Aorta (tissue), 5 donors: ENCODE data around the gene B3GNT4. TPM values are rescaled to one million over a fixed set of nuclear protein-coding genes. Genes with fewer than 3 reads are reported as not detected.

Source experiments
- ATAC-seq: fragments of 200-7000 bp; cut with Tn5 transposase; one replicate; pipeline ENCODE4 v1.9.1; 2022; ENCODE audit warnings: moderate library complexity; ENCODE audit not compliant: low FRiP score
- DNase-seq, 2 donors: peaks; one replicate each; pipeline ENCODE4 v3.0.0-alpha.2; 2020
- H3K27ac ChIP-seq, 2 donors: one replicate each; pipeline ENCODE4 v1.5.1; 2013; ENCODE audit warnings: low read length in 2 of 2, mild to moderate bottlenecking in 2 of 2, moderate library complexity in 2 of 2, control low read depth in 1 of 2, inconsistent platforms in 1 of 2, low read depth in 1 of 2
- H3K27me3 ChIP-seq, 2 donors: one replicate each; pipeline ENCODE4 v1.6.1; 2013; ENCODE audit warnings: control low read depth in 1 of 2, low read length in 1 of 2, mild to moderate bottlenecking in 1 of 2, moderate library complexity in 1 of 2; ENCODE audit not compliant: insufficient read depth in 2 of 2, control insufficient read depth in 1 of 2
- H3K36me3 ChIP-seq, 2 donors: one replicate each; pipeline ENCODE4 v1.6.1; 2013; ENCODE audit warnings: control low read depth in 1 of 2, low read length in 1 of 2, mild to moderate bottlenecking in 1 of 2; ENCODE audit not compliant: insufficient read depth in 2 of 2, control insufficient read depth in 1 of 2
- H3K4me1 ChIP-seq, 2 donors: one replicate each; pipeline ENCODE4 v1.6.1; 2013; ENCODE audit warnings: low read length in 2 of 2, control low read depth in 1 of 2, mild to moderate bottlenecking in 1 of 2, moderate library complexity in 1 of 2; ENCODE audit not compliant: insufficient read depth in 2 of 2, control insufficient read depth in 1 of 2
- H3K4me3 ChIP-seq, 2 donors: one replicate each; pipeline ENCODE4 v1.5.1; 2013; ENCODE audit warnings: low read length in 2 of 2, control low read depth in 1 of 2, mild to moderate bottlenecking in 1 of 2
- H3K9me3 ChIP-seq: one replicate; pipeline ENCODE4 v1.6.1; 2013; ENCODE audit warnings: mild to moderate bottlenecking, low read length; ENCODE audit not compliant: control insufficient read depth
- WGBS, 2 donors: extraction: QIAGEN DNeasy Blood & Tissue Kit; methylation state at CpG; one replicate each; pipeline ENCODE4 v1.1.7; 2013; 5-methylcytosine and 5-hydroxymethylcytosine counted together
- intact Hi-C, 2 donors: fragments of 100-400 bp; cut with DNase I; formaldehyde crosslinking; loops; one replicate each; pipeline versions ENCODE4 v1.14.2 to v1.15.0; 2022
- long read RNA-seq, 2 donors: library from polyadenylated mRNA; unstranded; transcript quantifications; one replicate each; pipeline ENCODE4 v2.0.0, GENCODE V29; 2020 to 2021
- polyA plus RNA-seq, 2 donors: library from polyadenylated mRNA; stranded (reverse); fragments of 200-250 nt; gene quantifications; one replicate each; pipeline ENCODE4 v1.2.3, GENCODE V29; 2013
- total RNA-seq, 2 donors: library from RNA; stranded (reverse); fragmentation: NEBNext Ultra II Directional; extraction: Animal tissue kit (Norgen Biotek cat#: 25700); gene quantifications; one replicate each; pipeline ENCODE4 v1.2.1, GENCODE V29; 2021
- donor health status: healthy with polysubstance abuse.
- donor health status: Bipolar disorder and iron deficiency.
- donor health status: DM: no; HTN: no; CAD: no.
- donor health status: DM: no; HTN: no; CAD: no.
- donor health status: DM: yes; HTN: yes; CAD: no.

Gene B3GNT4
- total RNA-seq: not detected
- polyA plus RNA-seq: under 1 TPM in 1 of 2 donors, not detected in 1; 0.38 TPM
- long read RNA-seq, donor 1: 0 reads
- long read RNA-seq, donor 2: 0 reads

GRCh38 chr12:122203301-122204166 is at the start of gene B3GNT4:
Gene B3GNT4 (plus strand): TSS chr12:122203709. CDS start chr12:122204619, 910 bp downstream.
- intact Hi-C loops: no loop called here
- peak within 1 kb of the TSS; percentile 57 to 58 for H3K4me3 ChIP-seq
- peak; percentile 53 for ATAC-seq
- WGBS, 2 donors: 1% methylated on average over 84 to 104 of the region's 104 CpGs
- H3K4me1 ChIP-seq: no peaks in the 10 kb centered on the region
- H3K27ac ChIP-seq: no peak within 1 kb of the TSS
- DNase-seq: peak; percentile 63 to 88
- peaks cover 0 to 2% of the 10 kb centered on the region in 2 donors for H3K27me3 ChIP-seq
- peaks cover 0 to 3% of the 10 kb centered on the region in 2 donors for H3K36me3 ChIP-seq
- no peaks in the 10 kb centered on the region for H3K9me3 ChIP-seq

GRCh38 chr12:122155705-122156104 is 47.8 kb upstream of the B3GNT4 start:
- WGBS, 2 donors: 86 to 88% methylated on average over 10 of the region's 10 CpGs
- no peaks in the 10 kb centered on the region for H3K4me1 ChIP-seq
- no peaks in the 10 kb centered on the region for H3K9me3 ChIP-seq
- ATAC-seq (no peak), DNase-seq (no peak)
- intact Hi-C loops: no loop called here
- H3K27me3 ChIP-seq: no peaks in the 10 kb centered on the region
- no peak overlapping the region for H3K4me3 ChIP-seq
- H3K36me3 ChIP-seq: no peaks in the 10 kb centered on the region
- no peak overlapping the region for H3K27ac ChIP-seq

GRCh38 chr12:122158700-122159285 is 44.7 kb upstream of the B3GNT4 start:
- Histone ChIP-seq H3K36me3 (no peaks in the 10 kb centered on the region), H3K9me3 (no peaks in the 10 kb centered on the region), H3K27me3 (no peaks in the 10 kb centered on the region), H3K27ac (no peak overlapping the region), H3K4me3 (no peak overlapping the region), H3K4me1 (no peaks in the 10 kb centered on the region)
- intact Hi-C loops: no loop called here
- no peak for ATAC-seq
- 87 to 89% methylated on average over 7 of the region's 7 CpGs for WGBS, 2 donors
- DNase-seq: no peak

- Histone ChIP-seq H3K27ac (no peak overlapping the region), H3K27me3 (no peaks in the 10 kb centered on the region), H3K36me3 (no peaks in the 10 kb centered on the region), H3K4me1 (no peaks in the 10 kb centered on the region), H3K4me3 (no peak overlapping the region), H3K9me3 (no peaks in the 10 kb centered on the region)
- intact Hi-C loops: no loop called here
- DNase-seq (no peak), ATAC-seq (no peak)
- 73 to 74% methylated on average over 4 of the region's 4 CpGs for WGBS, 2 donors
Measured at GRCh38 chr12:122159882-122160281, 43.6 kb upstream of the B3GNT4 start.

GRCh38 chr12:122160761-122161160 is 42.7 kb upstream of the B3GNT4 start:
- Histone ChIP-seq H3K27ac (no peak overlapping the region), H3K36me3 (no peaks in the 10 kb centered on the region), H3K27me3 (no peaks in the 10 kb centered on the region), H3K9me3 (no peaks in the 10 kb centered on the region), H3K4me3 (no peak overlapping the region), H3K4me1 (no peaks in the 10 kb centered on the region)
- DNase-seq (no peak), ATAC-seq (no peak)
- 83 to 84% methylated on average over 11 of the region's 11 CpGs for WGBS, 2 donors
- intact Hi-C loops: no loop called here

GRCh38 chr12:122161682-122162081 is 41.8 kb upstream of the B3GNT4 start:
- intact Hi-C loops: no loop called here
- Histone ChIP-seq H3K36me3 (no peaks in the 10 kb centered on the region), H3K4me1 (no peaks in the 10 kb centered on the region), H3K9me3 (no peaks in the 10 kb centered on the region), H3K4me3 (no peak overlapping the region), H3K27me3 (no peaks in the 10 kb centered on the region), H3K27ac (no peak overlapping the region)
- ATAC-seq (no peak), DNase-seq (no peak)
- 81 to 82% methylated on average over 8 of the region's 8 CpGs for WGBS, 2 donors

GRCh38 chr12:122162976-122163375 is 40.5 kb upstream of the B3GNT4 start:
- intact Hi-C loops: no loop called here
- DNase-seq: no peak
- Histone ChIP-seq H3K9me3 (no peaks in the 10 kb centered on the region), H3K36me3 (no peaks in the 10 kb centered on the region), H3K27ac (no peak overlapping the region), H3K4me3 (no peak overlapping the region), H3K27me3 (no peaks in the 10 kb centered on the region), H3K4me1 (no peaks in the 10 kb centered on the region)
- 79 to 90% methylated on average over 3 of the region's 3 CpGs for WGBS, 2 donors
- no peak for ATAC-seq

GRCh38 chr12:122166422-122167349 is 36.8 kb upstream of the B3GNT4 start:
- H3K36me3 ChIP-seq: no peaks in the 10 kb centered on the region
- no peak overlapping the region for H3K4me3 ChIP-seq
- H3K4me1 ChIP-seq: no peaks in the 10 kb centered on the region
- no peaks in the 10 kb centered on the region for H3K27me3 ChIP-seq
- DNase-seq: no peak
- intact Hi-C loops: no loop called here
- ATAC-seq: no peak
- WGBS, 2 donors: 79 to 80% methylated on average over 22 of the region's 22 CpGs
- H3K27ac ChIP-seq: no peak overlapping the region
- no peaks in the 10 kb centered on the region for H3K9me3 ChIP-seq
